Hematopoietic multipotent progenitor cell (in vitro differentiated cells): ENCODE data around the gene TMEM178A. TPM values are rescaled to one million over a fixed set of nuclear protein-coding genes. Genes with fewer than 3 reads are reported as not detected.
"Not testable (repeated sequence)": the region's sequence is repeated elsewhere in the genome, so short reads cannot be mapped to it uniquely, and the experiment has no call there.

Experiments used
- DNase-seq, 3 donors: peaks; one replicate each; pipeline ENCODE4 v3.0.0-alpha.2; 2011 to 2015; ENCODE audit warnings: low read depth in 2 of 3, low spot score in 2 of 3
- total RNA-seq: library from RNA; depleted of rRNA; stranded (reverse); fragments of >200 nt; gene quantifications from one replicate; pipeline ENCODE4 v1.2.3, GENCODE V29; 2012

The TMEM178A gene
- total RNA-seq, 1 donor: 0.81 TPM

- DNase-seq: no peak
Observed at GRCh38 chr2:39647104-39647765, 18.5 kb upstream of the TMEM178A start.

GRCh38 chr2:39648580-39648979 lies 17.1 kb upstream of the TMEM178A start:
- no peak for DNase-seq

GRCh38 chr2:39649511-39649910 lies 16.2 kb upstream of the TMEM178A start:
- DNase-seq: no peak

- DNase-seq: no peak
Observed at GRCh38 chr2:39650468-39650867, 15.2 kb upstream of the TMEM178A start.

- DNase-seq: not testable (repeated sequence)
Observed at GRCh38 chr2:39656215-39656614, 9.5 kb upstream of the TMEM178A start.

- no peak for DNase-seq
Observed at GRCh38 chr2:39657287-39657937, 8.3 kb upstream of the TMEM178A start.

GRCh38 chr2:39658371-39658770 lies 7.3 kb upstream of the TMEM178A start:
- DNase-seq: no peak

GRCh38 chr2:39659765-39660611 lies 5.7 kb upstream of the TMEM178A start:
- no peak for DNase-seq

- no peak for DNase-seq
Observed at GRCh38 chr2:39660612-39661236, 5.0 kb upstream of the TMEM178A start.

- DNase-seq: no peak
Observed at GRCh38 chr2:39661826-39662225, 3.9 kb upstream of the TMEM178A start.

- DNase-seq: no peak
Observed at GRCh38 chr2:39663187-39663930, 2.4 kb upstream of the TMEM178A start.

- DNase-seq: peak in 1 of 3 donors; percentile 42
Observed at GRCh38 chr2:39664232-39664887, 1.4 kb upstream of the TMEM178A start.

- no peak for DNase-seq
Observed at GRCh38 chr2:39664888-39665591, 677 bp upstream of the TMEM178A start.

GRCh38 chr2:39666491-39667101 lies 879 bp downstream of the TMEM178A start:
- DNase-seq: peak in 1 of 3 donors; percentile 11

GRCh38 chr2:39667104-39667885 lies 1.6 kb downstream of the TMEM178A start:
- DNase-seq: no peak

GRCh38 chr2:39667886-39668276 lies 2.2 kb downstream of the TMEM178A start:
- DNase-seq: no peak

- DNase-seq: no peak
Observed at GRCh38 chr2:39668576-39669080, 2.9 kb downstream of the TMEM178A start.

GRCh38 chr2:39671604-39672003 lies 5.9 kb downstream of the TMEM178A start:
- DNase-seq: no peak
